MM.1S (cell line): ENCODE measurements around the gene EIF3A.

ENCODE experiments used
- CTCF ChIP-seq: fragments of 300-600 bp; sonication (generic); IDR thresholded peaks from 2 replicates; pipeline ENCODE4 v1.5.1; 2016; ENCODE audit warnings: antibody characterized with exemption, low read length, mixed read lengths
- EZH2 ChIP-seq: fragments of 300-600 bp; sonication (generic); optimal IDR thresholded peaks from 2 replicates; pipeline ENCODE3; 2017; ENCODE audit warnings: low read depth, mild to moderate bottlenecking, antibody characterized with exemption, low read length, mixed read lengths
- EZH2phosphoT487 ChIP-seq: fragments of 300-600 bp; sonication (generic); IDR thresholded peaks from 2 replicates; pipeline ENCODE4 v1.6.1; 2018; ENCODE audit warnings: antibody characterized with exemption, low read length

DNA sequence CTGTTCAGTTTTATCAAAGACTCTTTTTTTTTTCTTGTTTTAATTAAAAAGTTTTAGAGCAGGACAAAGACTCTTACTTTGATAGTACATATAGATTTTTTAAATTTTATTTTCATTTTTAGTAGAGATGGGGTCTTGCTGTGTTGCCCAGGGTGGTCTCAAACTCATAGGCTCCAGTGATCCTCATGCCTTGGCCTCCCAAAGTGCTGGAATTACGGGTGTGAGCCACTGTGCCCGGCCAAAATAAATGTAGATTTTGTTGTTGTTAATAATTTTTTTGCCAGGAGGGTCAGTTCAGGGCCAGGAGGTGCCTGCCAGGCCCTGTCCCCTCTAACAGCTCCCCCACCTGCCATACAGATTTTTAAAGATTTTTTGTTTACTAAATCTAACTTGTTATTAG, 40.3 kb upstream of the EIF3A start:
- TF ChIP-seq EZH2phosphoT487 (no peak), CTCF (no peak), EZH2 (no peak)
